ENCODE data around the gene UBN2.
A peak's percentile ranks its signal among the peaks of the same experiment; 100 is the strongest.

Gene UBN2

DNA sequence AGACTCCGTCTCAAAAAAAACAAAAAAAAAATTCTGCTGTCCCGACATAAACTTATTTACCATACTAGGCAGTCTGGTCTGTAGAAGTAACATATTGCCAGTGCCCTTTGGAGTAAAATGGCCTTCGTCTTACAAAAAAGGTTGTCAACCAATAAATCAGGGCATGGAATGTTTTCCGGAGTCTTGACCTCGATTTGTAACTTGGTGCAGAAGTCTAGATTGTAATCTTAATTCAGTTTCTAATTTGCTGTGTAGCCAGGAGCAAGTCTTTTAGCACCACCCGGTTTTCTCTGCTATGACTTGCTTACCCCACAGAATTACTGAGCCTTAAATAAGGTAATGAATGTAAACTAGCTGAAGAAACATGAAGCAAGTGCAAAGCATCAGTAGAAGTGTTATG, 23.2 kb downstream of the UBN2 start:
- no peaks in the 10 kb centered on the region for H3K9me3 Mint-ChIP-seq
- no peak overlapping the region for H3K4me3 Mint-ChIP-seq
- peaks cover 9% of the 10 kb centered on the region for H3K36me3 Mint-ChIP-seq
- no peaks in the 10 kb centered on the region for H3K27me3 Mint-ChIP-seq
- no peaks in the 10 kb centered on the region for H3K4me1 Mint-ChIP-seq
- no peak overlapping the region for H3K27ac Mint-ChIP-seq

DNA sequence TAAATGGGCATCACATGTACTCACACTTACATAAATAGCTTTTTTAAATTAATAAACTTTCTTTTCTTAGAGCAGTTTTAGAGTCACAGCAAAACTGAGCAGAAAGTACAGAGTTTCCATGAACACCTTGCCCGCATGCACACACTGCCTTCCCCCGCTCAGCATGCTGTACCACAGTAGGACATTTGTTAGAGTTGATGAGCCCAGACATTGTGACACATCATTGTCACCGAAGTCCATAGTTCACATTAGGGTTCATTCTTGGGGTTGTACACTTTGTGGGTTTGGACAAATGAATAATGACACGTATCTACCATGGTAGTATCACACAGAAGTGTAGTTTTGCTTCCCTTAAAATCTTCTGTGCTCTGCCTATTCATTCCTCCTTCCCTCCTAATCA, 23.7 kb downstream of the UBN2 start:
- Mint-ChIP-seq H3K36me3 (peaks cover 11% of the 10 kb centered on the region), H3K9me3 (no peaks in the 10 kb centered on the region), H3K27me3 (no peaks in the 10 kb centered on the region), H3K27ac (no peak overlapping the region), H3K4me1 (no peaks in the 10 kb centered on the region), H3K4me3 (no peak overlapping the region)

DNA sequence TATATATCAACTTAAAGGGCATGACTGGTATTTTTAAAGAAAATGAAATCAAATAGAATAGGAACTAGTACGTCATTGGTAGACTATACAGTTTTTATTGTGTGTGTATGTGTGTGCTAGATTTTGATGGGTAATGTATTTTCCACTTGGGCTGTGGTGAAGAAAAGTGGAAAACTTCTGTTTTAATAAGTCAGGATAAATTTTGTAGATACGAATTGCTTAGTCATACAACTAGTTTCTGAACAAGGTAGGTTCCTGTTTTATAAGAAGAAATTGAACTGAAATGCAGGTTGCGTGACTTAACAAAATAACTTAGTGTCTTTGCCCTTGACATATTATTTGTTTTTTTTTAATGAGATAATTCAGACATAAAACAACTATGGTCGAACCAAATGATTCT, 24.3 kb downstream of the UBN2 start:
- H3K27me3 Mint-ChIP-seq = no peaks in the 10 kb centered on the region
- H3K36me3 Mint-ChIP-seq = peaks cover 11% of the 10 kb centered on the region

DNA sequence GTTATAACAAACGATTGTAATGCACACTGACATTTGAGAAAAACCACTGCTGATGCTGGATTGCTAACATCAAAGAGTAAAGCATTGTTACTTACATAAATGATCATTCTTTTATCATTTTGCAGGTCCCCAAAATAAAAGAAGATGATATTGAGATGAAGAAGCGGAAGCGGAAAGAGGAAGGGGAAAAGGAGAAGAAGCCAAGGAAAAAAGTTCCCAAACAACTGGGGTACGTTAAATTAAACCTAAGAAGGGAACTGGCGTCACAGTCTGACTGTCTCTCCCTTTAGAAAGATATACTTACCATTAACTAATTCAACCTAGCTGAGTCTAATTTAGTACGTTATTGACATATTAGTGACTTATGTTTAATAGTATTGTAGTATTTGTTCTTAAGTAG, 28.1 kb downstream of the UBN2 start:
- Mint-ChIP-seq H3K4me3 (no peak overlapping the region), H3K9me3 (no peaks in the 10 kb centered on the region), H3K27ac (peak overlapping the region; percentile 43), H3K27me3 (no peaks in the 10 kb centered on the region), H3K4me1 (no peaks in the 10 kb centered on the region), H3K36me3 (peaks cover 14% of the 10 kb centered on the region)

More for the DNA sequence above, 24.3 kb downstream of the UBN2 start:
- Mint-ChIP-seq H3K9me3 (no peaks in the 10 kb centered on the region), H3K27ac (no peak overlapping the region), H3K4me3 (no peak overlapping the region), H3K4me1 (no peaks in the 10 kb centered on the region)

DNA sequence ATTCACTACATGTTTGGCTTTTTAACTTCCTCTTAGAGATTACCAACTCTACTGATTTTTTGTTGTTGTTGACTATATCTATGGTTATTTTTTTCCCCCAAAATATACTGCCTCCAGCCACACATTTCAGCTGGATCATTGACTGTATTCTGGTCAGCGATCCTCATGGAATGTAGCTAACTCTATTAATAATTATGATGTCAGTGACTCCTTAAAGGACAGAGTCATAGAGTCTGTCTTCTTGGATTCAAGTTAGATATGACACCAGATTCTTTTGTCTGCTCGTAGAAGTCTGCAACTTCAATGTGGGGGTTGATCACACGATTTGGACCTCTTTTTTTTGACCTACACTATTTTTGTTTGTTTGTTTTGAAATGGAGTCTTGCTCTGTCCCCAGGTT, 33.2 kb downstream of the UBN2 start:
- no peaks in the 10 kb centered on the region for H3K9me3 Mint-ChIP-seq
- H3K4me1 Mint-ChIP-seq = no peaks in the 10 kb centered on the region
- no peaks in the 10 kb centered on the region for H3K27me3 Mint-ChIP-seq
- H3K4me3 Mint-ChIP-seq = no peak overlapping the region
- peaks cover 15% of the 10 kb centered on the region for H3K36me3 Mint-ChIP-seq
- no peak overlapping the region for H3K27ac Mint-ChIP-seq

DNA sequence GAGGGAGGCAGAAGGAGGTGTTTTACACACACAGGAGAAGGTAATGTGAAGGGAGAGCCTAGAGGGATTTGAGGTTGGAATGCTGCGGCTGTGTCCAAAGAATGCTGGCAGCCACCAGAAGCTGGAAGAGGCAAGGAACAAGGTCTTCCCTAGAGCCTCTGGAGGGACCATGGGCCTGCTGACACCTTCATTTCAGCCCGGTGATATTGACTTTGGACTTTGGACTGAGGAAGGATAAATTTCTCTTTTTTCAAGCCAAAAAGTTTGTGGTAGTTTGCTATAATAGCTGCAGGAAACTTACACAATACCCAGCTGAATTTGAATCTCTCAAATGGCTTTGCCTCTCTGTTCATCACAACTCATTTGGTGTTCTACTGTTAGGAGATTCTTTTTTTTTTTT, 34.6 kb downstream of the UBN2 start:
- Mint-ChIP-seq H3K4me1 (no peaks in the 10 kb centered on the region), H3K27me3 (no peaks in the 10 kb centered on the region), H3K9me3 (no peaks in the 10 kb centered on the region), H3K36me3 (peaks cover 13% of the 10 kb centered on the region), H3K27ac (no peak overlapping the region), H3K4me3 (no peak overlapping the region)

DNA sequence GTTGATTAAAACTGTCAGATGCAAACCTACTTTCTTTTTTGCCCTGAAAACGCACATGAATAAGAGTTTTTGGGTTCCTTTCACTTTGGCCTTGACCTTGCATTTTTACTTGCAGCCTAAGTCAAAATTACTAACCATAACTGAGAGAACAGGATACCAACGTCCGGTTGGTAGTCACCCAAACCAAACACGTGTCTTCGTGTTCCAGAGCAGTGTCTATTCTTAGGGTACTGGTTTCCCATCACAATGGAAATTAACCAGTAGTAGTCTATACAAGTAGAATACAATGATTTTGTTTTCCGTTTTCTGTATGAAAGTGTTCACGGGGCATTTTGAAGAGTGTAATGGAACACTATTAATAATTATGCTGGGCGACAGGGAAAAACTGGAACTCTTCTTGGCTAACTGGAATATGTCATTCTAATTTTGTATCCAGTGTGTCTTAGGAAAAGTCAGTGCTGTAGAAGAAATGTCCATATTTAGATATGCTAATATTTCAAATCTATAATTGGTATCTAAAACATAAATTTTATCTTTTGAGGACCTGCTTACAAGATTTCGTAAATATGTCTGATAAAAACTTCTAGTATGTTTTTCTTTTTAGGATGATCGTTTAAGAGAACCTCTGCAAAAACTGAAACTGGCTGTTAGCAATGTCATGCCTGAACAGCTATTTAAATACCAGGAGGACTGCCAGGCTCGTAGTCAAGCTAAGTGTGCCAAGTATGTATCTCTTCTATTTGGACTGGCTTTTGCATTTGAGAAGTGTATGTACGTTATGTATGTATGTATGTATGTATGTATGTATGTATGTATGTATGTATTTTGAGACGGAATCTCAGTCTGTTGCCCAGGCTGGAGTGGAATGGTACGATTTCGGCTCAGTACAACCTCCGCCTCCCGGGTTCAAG, 40.9 kb downstream of the UBN2 start:
- H3K36me3 Mint-ChIP-seq = peaks cover 14% of the 10 kb centered on the region
- no peak overlapping the region for H3K27ac Mint-ChIP-seq
- no peaks in the 10 kb centered on the region for H3K27me3 Mint-ChIP-seq
- H3K9me3 Mint-ChIP-seq = no peaks in the 10 kb centered on the region
- no peak overlapping the region for H3K4me3 Mint-ChIP-seq
- no peaks in the 10 kb centered on the region for H3K4me1 Mint-ChIP-seq

DNA sequence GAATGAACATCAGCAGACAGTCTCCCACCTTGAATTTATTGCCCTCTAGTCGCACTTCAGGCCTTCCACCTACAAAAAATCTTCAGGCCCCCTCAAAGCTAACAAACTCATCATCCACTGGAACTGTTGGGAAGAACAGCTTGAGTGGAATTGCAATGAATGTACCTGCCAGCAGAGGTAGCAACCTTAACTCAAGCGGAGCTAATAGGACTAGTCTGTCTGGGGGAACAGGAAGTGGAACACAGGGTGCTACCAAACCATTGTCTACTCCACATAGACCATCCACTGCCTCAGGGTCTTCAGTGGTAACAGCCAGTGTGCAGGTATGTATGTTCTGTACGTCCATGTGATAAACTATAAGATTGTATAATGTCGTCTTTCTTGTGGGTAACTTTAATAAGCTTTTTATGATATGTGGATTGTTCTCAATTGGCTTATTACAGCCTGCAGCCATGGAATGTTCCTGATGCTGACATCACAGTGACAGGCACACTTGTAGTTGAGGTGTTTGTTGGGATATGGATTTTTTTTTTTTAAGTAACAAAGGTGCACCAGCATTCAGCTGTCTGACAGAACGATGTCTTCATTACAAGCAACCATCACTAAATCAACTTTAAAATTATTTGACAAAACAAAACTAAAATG, 53.3 kb downstream of the UBN2 start:
- H3K9me3 Mint-ChIP-seq = no peaks in the 10 kb centered on the region
- peaks cover 32% of the 10 kb centered on the region for H3K36me3 Mint-ChIP-seq
- no peak overlapping the region for H3K4me3 Mint-ChIP-seq
- H3K27ac Mint-ChIP-seq = no peak overlapping the region
- H3K4me1 Mint-ChIP-seq = no peaks in the 10 kb centered on the region
- H3K27me3 Mint-ChIP-seq = no peaks in the 10 kb centered on the region

DNA sequence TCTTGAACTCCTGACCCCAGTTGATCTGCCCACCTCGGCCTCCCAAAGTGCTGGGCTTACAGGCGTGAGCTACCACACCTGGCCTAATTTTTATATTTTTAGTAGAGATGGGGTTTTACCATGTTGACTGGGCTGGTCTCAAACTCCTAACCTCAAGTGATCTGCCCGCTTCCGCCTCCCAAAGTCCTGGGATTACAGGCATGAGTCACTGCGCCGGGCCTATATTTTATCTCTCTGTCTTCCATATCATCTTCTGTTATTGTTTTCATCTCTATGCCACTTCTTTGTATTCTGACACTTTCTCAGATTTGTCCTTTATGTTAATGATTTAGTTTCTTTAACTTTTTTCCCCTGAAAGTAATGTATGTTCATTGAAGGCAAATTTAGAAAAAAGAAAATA, 55.1 kb downstream of the UBN2 start:
- no peaks in the 10 kb centered on the region for H3K27me3 Mint-ChIP-seq
- H3K27ac Mint-ChIP-seq = no peak overlapping the region
- H3K36me3 Mint-ChIP-seq = peaks cover 32% of the 10 kb centered on the region
- H3K4me3 Mint-ChIP-seq = no peak overlapping the region
- H3K9me3 Mint-ChIP-seq = no peaks in the 10 kb centered on the region
- no peaks in the 10 kb centered on the region for H3K4me1 Mint-ChIP-seq

DNA sequence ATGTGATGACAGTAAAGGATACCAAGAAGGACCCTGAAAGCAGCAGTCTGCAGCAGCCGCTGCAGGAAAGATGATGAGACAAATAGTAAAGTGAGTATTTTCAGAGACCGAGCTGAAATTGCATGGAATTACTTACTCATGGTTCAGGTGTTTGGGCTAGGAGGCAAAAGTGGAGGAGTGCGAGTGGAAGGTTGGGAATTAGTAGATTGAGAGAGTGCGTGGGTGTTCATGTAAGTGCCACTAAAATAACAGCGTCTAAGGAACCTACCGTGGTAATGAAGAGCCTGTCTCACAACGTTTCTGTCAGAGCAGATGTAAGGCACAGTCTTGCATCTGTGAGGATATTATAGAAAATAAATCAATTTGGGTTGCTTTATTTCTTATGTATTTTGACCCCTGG, 61.8 kb downstream of the UBN2 start:
- Mint-ChIP-seq H3K4me1 (no peaks in the 10 kb centered on the region), H3K4me3 (no peak overlapping the region), H3K27me3 (no peaks in the 10 kb centered on the region), H3K27ac (no peak overlapping the region), H3K9me3 (no peaks in the 10 kb centered on the region), H3K36me3 (peaks cover 15% of the 10 kb centered on the region)

DNA sequence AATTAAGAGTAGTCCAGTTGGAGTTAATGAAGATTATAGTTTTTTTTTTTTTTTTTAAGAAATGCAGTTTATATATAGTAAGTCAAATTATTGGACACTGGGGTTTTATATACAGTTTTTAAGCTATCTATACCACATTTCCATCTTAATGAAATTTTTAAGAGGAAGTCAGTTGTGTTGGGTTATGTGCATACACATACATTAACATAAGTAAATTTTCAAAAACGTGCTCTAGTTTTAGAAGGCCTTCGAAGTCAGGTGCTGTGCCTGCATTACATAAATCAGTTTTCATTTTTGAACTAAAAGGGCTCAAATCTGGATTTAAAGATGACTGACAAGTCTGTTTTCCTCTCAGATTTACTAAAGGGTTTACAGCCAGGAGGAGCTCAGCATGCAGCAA, 62.5 kb downstream of the UBN2 start:
- no peak overlapping the region for H3K4me3 Mint-ChIP-seq
- H3K4me1 Mint-ChIP-seq = no peaks in the 10 kb centered on the region
- peaks cover 10% of the 10 kb centered on the region for H3K36me3 Mint-ChIP-seq
- no peaks in the 10 kb centered on the region for H3K9me3 Mint-ChIP-seq
- no peaks in the 10 kb centered on the region for H3K27me3 Mint-ChIP-seq
- H3K27ac Mint-ChIP-seq = no peak overlapping the region

DNA sequence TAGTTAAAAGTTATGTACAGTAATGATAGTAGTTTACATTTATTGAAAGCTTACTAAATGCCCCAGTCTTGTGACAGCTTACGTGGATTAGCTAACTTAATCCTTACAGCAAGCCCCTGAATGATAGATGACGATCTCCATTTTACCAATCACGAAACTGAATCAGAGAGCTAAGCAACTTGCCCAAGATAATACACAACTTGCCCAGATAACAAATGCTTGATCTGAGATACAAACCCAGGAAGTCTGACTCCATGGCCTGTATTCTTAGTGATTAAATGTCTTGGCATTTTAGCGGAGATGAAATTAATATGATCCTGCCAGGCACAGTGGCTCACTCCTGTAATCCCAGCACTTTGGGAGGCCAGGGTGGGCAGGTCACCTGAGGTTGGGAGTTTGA, 63.2 kb downstream of the UBN2 start:
- Mint-ChIP-seq H3K36me3 (peaks cover 10% of the 10 kb centered on the region), H3K27ac (no peak overlapping the region), H3K9me3 (no peaks in the 10 kb centered on the region), H3K4me1 (no peaks in the 10 kb centered on the region), H3K27me3 (no peaks in the 10 kb centered on the region), H3K4me3 (no peak overlapping the region)

DNA sequence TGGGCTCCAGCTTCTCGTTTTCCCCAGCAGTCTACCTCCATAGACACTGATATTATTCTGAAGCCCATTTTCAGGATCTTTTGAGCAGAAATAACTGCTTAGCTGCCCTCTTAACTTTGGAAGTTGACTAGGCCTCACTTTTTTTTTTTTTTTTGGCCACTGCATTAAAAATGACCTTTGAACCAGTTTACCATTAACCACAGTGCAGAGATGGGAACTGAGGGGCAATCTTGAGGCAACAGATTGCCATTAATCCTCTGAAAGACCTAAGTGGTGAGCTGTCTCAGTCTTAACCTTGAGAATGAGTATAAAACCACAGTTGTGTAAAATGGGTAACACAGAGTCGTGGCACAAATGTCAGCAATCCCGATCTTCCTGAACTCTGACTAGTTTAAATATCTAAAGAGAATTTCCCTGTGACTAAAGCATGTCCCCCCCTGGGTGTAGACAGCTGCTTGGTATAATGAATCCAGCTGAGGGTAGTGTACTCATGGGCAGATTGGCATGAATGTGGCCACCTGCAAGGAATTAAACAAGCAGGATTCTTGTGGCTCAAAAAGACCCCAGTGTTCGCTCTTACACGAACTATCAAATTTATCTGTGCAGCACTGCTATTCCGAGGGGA, 64.0 kb downstream of the UBN2 start:
- Mint-ChIP-seq H3K27me3 (no peaks in the 10 kb centered on the region), H3K9me3 (no peaks in the 10 kb centered on the region), H3K4me3 (no peak overlapping the region), H3K27ac (no peak overlapping the region), H3K4me1 (no peaks in the 10 kb centered on the region), H3K36me3 (peaks cover 10% of the 10 kb centered on the region)

DNA sequence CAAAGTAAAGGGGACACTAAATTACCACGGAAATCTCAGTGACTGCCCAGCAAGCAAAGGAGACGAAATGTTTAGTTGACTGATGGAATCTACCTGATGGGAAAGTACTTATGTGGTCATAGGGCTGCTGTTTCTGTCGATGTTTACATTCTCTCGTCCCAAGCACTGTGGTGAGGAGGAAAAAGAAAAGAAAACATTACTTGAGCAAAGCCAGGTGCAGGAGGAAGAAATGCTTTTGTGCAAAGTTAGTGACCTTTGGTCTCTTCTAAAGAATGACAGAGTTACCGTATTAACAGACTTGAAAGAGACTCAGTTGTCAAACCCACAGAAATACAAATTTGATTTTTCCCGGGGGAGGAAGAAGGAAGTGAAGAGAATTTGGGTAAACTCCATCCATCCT, 66.8 kb downstream of the UBN2 start:
- Mint-ChIP-seq H3K4me3 (no peak overlapping the region), H3K36me3 (peaks cover 10% of the 10 kb centered on the region), H3K9me3 (no peaks in the 10 kb centered on the region), H3K27ac (no peak overlapping the region), H3K4me1 (no peaks in the 10 kb centered on the region), H3K27me3 (no peaks in the 10 kb centered on the region)

DNA sequence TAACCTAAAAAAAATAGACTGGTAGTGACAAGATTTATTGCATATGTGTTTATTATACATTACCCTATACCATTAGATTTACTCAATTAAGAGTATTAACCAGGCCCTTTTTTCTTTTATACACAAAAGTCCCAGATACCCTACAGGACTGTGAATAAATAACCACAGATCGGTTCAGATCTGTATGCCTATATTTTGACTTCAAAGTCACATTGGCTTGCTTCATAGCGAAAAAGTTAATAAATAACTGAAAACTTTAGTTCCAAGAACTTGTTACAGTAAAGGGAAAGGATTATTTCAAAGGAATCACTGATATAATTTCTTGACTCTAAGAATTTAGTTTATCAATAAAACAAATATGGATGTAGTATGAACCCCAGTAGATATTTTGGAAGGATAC, 68.3 kb downstream of the UBN2 start:
- H3K4me3 Mint-ChIP-seq = no peak overlapping the region
- H3K36me3 Mint-ChIP-seq = peaks cover 9% of the 10 kb centered on the region
- no peaks in the 10 kb centered on the region for H3K27me3 Mint-ChIP-seq
- no peaks in the 10 kb centered on the region for H3K9me3 Mint-ChIP-seq
- H3K27ac Mint-ChIP-seq = no peak overlapping the region
- no peaks in the 10 kb centered on the region for H3K4me1 Mint-ChIP-seq

DNA sequence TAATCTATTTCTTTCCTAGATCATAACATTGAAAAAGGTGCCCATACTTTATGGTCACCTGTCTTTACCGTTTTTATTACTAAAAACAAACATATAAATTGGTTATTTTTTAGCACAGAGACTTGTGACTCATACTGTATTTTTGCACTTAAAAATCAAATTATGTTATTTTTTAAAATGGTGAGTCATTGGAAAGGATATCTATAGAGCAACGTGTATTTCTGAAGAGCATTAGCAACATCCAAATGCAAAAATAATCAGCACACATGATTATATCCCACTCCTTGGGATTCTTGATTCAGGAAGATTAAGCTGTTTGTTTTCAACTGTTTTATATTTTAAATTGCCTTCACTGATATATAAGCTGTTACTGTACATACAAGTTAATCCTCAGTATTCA, 69.4 kb downstream of the UBN2 start:
- no peaks in the 10 kb centered on the region for H3K9me3 Mint-ChIP-seq
- H3K27me3 Mint-ChIP-seq = no peaks in the 10 kb centered on the region
- peaks cover 6% of the 10 kb centered on the region for H3K36me3 Mint-ChIP-seq
- no peaks in the 10 kb centered on the region for H3K4me1 Mint-ChIP-seq
- H3K27ac Mint-ChIP-seq = no peak overlapping the region
- no peak overlapping the region for H3K4me3 Mint-ChIP-seq
